Putamen (tissue), 1 donor: ENCODE measurements around the gene CEP85.
A peak's percentile ranks its signal among the peaks of the same experiment; 100 is the strongest.
"Not testable (repeated sequence)": the region's sequence is repeated elsewhere in the genome, so short reads cannot be mapped to it uniquely, and the experiment has no call there.

Experiments used
- DNase-seq: peaks from one replicate; pipeline ENCODE4 v3.0.0-alpha.2; 2016; ENCODE audit warnings: low spot score

Gene CEP85

DNA sequence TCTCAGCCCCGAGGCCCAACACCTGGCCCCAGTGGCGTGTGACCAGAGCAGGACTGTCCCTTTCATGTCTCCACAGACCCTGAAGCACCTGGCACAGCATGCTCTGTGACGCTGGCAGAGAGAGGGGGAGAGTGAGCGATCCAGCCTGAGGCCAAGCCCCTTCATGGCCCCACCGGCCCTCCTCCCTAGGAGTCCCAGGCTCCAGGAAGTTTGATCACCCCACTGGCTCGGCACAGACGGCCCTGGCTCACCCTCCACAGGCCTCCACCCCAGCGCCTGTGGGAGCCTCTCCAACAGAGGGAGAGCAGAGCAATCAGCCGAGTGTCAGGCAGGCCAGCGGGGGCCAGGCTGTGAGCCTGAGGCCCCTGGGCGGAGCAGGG lies 56.9 kb downstream of the CEP85 start:
- no peak for DNase-seq

DNA sequence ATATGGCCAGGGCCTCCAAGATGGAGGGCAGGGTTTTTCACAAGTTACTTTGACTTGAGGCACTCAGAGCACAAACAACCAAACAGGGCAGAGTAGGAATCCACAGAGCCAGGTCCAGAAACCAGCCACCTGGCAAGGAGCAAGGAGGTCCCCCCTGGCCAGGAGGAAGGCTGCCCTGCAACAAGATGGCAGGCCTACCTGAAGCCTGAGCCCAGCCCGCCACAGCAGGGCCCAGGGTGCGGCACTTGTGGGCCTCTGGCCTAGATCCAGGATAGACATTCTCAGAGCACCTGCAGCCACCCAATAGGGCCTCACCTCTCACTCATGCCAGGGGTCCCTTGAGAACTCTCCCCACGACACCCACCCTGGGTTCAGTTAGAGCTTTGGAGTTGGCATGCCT lies 57.4 kb downstream of the CEP85 start:
- no peak for DNase-seq

DNA sequence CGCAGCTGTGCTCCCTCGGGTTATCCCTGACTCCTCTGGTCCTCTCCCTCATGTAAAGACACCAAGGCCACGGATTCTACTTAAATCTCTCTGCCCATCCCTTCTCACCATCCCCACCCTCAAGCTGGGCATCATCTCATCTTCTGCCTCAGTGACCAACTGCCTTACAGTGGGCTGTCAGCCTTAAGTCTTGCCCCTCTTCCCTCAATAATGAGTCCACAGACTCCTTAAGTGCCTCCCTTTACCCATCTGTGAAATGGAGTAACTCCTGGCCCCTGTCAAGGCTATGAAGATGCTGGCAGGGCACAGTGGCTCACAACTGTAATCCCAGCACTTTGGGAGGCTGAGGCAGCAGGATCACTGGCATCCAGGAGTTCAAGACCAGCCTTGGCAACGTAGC lies 57.9 kb downstream of the CEP85 start:
- DNase-seq = no peak

DNA sequence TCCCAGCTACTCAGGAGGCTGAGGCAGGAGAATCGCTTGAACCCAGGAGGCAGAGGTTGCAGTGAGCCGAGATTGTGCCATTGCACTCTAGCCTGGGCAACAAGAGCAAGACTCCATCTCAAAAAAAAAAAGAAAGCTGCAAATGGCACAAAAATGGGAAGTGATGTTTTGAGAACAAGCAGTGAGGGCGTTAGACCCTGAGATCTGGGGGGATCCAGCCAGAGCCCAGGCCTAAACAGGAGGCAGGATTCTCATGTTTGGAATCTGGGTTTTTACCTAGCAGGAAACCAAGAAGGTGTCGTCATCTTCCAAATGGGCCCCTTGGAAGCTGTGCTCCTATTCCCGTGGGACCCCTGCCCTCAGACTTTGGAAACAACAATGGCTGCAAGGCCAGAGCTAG lies 58.7 kb downstream of the CEP85 start:
- DNase-seq = not testable (repeated sequence)

DNA sequence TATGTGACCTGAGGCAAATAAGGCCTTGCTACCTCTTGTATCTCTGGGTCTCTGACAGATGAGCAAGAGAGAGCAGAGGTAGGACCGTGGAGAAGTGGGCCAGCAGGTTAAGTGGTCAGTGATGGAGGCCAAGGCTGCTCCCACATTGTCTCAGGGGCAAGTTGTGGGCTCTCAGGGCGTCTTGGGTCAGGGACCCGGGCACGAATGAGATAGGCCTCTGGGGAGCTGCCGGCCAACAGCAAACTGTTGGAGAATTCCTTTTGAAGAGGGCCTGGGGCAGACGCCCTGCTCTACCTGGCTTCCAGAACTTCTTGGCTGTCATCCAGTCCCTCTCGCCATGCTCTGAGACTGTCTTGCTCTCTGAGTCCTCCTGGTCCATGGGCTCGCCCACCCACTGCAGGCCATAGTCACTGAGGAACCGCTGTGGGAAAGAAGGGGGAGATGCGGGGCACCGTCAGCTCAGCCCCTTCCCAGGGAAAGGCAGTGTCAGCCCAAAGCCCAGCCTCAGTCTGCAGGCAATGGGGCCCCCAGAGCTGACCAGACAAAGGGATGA lies 60.0 kb downstream of the CEP85 start:
- DNase-seq = no peak

DNA sequence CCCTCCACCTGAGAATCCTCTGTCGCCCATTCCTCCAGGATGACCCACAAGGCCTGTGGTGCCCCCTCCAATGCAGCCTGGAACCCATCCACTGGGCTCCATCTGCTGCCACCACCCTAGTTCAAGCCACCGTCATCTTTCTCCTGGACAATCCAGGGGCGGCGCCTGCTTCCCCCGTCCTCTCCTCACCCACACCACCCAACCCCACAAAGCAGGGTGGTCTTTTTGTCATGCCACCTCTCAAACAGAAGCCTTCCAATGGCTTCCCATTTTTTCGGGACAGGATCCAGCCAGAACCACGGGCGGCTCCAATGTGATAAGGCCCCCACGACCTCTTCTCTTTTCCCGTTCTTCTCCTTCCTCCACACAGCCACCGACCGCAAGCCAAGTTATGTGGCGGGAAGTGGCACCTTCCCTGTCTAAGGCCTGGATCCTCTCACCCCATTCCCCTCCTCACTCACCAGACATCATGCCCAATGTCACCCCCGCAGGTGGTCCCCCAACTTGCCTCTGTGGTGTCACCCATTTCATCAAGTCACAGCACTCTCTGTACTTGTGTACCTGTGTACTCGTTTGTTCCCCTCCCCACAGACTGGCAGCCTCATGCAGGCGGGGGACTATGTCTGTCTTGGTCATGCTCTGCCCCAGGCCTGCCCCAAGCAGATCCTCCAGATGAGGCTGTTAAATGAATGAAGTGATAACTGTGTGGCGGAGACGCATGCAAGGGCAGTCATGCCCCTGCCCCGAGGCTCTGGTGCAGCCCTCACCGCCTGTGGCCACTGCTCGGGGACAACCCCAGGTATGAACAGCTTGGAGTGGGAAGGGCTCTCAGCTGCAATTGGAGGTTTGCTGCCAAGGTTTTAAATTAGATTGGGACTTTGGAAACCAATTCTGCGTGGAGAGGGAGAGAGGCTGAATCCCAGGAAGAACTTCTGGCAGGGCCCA lies 61.5 kb downstream of the CEP85 start:
- DNase-seq = no peak

DNA sequence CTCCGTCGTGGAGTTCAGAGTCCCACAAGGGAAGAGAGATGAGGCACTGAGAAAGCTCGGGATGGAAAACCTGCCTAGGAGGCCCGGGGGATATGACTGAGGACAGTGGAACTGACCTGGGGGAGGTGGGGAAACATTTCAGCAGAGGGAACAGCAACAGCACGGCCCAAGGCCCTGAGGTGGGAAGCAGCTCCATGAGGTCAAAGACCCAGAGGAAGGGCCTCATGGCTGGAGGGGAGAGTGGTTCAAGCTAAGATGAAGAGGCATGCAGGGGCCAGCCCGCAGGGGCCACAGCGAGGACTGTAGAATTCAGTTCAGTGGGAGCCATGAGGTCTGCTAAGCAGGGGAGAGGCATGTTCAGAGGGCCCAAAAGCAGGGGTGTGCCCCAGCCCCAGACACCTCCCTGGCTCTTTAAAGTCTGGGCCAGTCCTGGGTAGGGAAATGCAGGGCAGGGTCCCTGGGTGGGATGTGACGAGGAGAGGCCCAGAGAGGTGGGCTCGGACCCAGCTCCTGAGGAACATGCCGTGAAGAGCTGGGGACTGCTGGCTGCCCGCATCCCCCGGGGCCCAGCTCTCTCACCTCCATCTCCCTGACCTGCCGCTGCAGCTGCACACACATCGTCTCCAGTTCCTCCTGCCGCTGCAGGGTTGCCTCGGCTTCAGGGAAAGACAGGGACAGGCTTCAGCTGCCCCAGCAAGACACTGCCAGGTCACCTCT lies 62.5 kb downstream of the CEP85 start:
- no peak for DNase-seq

DNA sequence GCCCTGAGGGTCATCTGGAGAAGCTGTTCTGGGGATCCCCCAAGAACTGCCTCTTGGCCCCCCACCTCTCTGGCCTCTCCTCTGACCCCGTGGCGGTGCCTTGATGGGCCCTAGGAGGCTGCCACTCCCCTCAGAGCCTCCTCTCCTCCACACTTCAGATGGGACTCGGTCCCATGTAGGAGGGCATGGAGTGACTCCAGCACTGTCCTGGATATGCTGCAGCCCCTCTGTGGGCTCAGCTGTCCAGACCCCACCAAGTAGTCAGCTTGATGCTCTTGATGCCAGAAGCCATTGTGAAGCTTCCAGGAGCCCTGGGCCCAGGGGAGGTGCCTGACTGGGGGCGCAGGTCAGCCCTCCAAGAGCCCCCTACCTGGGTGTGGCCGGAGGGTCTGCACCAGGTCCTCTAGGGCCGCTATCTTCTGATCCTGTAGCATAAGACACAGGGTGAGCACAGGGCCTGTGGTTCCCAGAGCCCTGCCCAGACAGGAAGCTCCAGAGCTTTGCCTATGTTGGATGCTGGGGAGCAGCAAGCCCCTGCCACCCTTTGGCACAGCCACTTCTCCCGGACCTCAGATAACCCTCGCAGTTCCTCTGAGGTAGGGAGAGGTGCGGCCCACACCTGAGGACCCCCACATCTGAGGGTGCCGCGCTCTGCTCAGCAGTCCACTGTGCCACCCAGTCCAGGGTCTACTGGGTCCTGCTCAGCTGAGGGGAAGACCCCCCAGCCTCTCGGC lies 63.2 kb downstream of the CEP85 start:
- no peak for DNase-seq

DNA sequence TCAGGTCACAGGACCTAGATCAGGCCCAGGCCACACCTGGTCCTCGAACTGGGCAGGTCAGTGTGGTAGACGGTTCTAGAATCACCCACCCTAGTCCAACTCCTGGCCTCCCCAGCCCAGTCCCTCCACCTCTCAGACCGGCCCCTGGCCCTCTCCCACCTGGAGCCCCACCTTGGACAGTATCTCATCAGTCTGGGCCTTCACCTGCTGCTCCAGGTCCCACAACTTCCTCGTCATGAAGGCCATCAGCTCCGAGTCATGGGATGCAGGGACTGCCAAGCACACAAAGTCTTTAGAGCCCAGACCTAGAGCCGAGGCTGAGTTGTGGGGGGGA lies 63.8 kb downstream of the CEP85 start:
- DNase-seq = no peak

DNA sequence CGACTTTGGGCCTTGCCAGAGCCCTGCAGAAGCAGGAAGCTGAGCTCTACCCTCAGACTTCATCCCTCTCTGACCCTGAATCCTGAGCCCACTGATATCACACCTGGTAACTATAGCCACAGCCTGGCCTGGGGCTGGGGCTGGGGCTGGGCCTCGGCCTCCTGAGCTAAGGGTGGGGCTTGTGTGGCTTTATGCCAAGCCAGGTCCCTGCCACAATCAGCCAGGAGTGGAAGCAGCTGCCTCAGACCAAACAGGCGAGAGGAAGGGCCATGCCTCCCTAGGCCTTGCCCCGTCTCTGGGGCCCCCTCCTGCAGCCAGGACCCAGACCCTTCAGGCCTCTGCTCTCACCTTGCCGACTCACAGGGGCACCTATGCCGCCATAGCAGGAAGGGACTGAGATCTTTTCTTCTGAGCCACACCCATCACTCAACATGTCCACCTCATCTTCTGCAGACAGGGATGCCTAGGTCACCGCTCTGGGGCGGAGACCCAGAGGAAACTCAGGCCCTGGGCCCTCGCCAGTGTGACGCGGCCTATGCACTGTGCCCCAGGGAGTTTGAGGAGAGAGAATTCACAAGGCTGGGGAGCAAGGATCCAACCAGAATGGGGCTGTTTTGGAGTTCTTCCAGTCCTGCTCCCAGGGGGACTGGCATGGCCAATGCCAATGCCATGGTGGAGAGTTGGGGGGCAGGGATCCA lies 66.7 kb downstream of the CEP85 start:
- DNase-seq = no peak

DNA sequence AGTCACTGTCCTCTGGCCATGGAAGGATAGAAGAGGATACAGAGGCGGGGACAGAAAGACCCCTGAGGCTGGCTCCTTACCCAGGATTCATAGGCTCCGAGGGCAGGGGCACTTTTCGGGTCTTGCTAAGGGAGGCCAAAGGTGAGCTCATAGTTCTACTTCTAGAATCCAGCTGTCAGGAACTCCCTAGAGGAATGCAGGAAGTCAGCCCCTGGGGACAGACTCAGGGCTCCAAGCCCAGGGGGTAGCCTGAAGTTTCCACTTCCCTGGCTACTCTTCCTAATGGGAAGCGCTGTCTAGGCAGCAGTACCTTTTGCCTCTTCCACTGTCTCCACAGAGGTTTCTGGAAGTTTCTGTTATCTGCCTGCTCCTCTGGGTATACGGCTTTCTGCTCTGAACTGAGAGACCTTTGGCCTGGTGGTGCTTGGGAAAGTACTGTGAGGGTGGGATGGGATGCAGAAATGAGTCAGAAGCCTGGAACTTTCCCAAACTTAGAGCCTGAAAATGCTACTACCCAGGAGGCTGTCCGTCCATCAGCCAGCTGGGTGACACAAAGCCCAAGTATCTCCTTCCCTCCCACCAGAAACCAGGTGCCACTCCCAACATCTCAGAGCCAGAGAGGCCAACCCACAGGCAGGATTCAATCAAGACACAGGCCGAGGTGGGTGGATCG lies 68.9 kb downstream of the CEP85 start:
- DNase-seq = no peak

DNA sequence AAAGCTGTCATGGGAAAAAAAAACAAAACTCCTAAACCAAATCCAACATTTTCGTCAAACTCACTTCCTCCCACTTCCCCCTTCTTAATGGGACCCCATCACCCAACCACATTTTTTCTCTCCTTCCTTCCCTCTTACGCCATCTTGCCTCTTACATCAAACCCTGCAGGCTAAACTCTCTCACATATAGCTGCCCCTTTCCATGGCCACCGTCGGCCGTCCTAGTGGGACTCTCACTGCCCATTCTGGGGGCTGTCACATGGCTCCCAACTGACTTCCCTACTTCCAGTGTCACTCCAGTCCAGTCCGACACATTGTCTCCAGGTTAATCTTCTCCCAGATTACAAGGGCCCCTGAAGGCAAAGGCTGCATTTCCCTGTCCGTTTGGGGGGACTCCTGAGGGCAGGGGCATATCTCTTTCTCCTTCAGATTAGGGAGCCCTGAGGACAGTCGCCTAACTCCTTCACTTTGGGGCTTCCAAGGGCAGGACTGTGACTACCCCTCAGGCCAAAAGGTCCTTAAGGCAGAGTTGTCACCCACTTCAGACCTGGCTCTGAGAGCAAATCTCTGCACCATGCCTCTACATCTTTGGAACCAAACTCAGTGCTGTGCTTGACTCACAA lies 71.8 kb downstream of the CEP85 start:
- no peak for DNase-seq

DNA sequence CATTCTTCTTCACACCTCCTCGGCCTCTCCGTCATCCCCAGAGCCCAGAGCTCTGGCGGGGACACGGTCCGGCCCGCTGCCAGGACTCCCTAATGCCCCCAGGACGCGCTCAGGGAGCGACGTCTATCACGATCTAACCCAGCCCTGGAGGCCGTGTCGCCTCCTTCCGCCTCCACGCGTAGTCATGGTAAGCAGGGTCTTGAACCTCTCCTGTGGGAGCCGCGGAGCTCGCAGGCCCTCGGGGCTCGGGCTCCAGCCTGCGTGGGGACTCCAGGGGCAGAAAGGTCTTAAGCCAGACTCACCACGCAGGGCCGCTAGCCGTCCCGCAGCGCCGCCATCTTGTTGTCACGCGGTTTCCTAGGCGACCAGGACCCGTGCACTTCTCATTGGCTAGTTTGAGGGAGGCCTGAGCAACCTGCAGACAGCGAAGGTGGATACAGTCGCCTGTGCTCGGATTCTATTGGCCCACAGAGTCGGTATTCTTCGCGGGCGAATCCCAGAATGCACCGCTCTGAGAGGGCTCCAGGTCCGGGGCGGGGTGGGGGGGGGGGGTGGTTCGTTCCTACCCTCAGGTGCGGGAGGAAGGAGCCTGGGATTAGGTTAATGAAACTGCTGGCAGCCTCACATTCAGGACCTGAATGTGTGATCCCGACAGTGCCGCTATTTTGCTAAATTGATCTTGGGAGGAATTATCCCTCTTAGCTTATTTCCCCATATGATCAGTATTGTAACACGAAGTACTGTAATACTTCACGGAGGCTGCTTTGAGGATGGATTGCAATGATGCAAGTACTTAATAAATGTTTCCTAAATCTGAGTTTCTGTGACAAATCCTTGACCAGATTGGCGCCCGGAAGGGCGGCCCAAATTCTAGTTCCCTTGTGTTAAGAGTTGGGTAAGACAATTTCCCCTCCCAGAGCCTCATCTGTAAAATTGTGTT lies 72.6 kb downstream of the CEP85 start, which contains the start of gene UBXN11:
UBXN11 (minus strand) TSS at position 347 of the 940 bp plus-strand sequence. CDS start 3,753 bp downstream, outside the sequence.
- peak; percentile 87 for DNase-seq

DNA sequence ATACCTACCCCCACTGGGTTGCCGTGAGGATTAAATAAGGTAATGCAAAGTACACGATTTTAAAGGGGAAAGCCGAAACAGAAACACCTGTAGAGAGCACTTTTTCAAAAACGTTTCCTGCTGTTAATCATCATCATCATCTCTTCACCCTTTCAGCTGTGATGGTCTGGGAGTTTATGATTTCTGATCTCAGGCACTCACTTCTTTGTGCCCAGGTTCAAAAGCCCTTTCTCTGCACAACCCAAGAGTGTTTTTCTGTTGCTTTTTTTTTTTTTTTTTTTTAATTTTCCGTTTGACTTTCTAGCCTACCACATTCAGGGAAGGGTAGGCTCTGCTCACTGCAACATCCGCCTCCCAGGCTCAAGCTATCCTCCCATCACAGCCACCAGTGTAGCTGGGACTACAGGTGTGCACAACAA lies 73.4 kb downstream of the CEP85 start:
- DNase-seq = no peak

DNA sequence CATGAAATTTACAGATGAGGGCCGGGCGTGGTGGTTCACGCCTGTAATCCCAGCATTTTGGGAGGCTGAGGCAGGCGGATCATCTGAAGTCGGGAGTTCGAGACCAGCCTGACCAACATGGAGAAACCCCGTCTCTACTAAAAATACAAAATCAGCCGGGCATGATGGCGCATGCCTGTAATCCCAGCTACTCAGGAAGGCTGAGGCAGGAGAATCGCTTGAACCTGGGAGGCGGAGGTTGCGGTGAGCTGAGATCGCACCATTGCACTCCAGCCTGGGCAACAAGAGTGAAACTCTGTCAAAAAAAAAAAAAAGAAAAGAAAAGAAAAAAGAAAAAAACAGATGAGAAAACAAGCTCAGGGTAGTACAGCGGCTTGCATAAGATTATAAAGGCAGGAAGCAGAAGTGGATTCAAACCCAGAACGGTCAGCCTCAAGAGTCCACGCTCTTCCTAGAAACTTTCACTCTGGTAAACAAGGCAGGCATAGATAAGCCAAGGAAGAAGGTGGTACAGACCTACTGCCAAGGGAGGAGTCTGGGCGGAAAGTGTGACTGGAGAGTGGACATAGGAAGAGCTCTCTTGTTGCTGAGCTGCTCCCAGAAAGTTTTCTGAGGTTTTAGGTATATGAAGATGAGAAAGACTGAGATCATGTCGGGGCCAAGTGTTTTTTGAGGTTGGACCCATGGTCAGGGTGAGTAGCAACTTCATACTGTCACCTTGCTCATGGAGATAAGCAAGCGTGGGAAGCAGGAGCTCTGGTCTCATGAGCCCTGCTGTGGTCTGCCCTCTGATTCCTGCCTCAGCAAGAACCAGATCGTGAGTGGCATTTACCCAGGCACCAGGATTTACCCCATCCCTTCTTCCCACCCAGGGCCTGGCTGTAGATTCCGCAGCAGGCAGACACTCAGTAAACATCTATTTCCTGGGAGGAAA lies 74.2 kb downstream of the CEP85 start:
- not testable (repeated sequence) for DNase-seq

DNA sequence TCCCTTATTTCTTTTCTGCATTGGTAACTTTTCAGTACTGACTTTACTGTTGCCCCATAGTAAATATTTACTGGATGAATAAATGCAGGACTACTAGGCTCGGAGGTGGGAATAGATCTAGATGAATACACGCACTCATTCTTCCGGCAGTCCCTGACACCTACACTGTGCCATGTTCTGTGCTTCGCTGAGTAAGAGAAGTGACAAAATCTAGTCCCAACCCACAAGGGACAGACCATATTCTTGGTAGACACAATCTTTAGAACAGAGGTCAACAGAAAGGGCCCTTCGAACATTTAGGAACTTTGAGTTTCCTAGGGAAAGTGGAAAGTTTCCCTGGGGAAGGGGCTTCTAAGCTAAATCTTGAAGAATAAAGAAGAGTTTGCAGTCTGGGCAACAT lies 80.5 kb downstream of the CEP85 start:
- no peak for DNase-seq

DNA sequence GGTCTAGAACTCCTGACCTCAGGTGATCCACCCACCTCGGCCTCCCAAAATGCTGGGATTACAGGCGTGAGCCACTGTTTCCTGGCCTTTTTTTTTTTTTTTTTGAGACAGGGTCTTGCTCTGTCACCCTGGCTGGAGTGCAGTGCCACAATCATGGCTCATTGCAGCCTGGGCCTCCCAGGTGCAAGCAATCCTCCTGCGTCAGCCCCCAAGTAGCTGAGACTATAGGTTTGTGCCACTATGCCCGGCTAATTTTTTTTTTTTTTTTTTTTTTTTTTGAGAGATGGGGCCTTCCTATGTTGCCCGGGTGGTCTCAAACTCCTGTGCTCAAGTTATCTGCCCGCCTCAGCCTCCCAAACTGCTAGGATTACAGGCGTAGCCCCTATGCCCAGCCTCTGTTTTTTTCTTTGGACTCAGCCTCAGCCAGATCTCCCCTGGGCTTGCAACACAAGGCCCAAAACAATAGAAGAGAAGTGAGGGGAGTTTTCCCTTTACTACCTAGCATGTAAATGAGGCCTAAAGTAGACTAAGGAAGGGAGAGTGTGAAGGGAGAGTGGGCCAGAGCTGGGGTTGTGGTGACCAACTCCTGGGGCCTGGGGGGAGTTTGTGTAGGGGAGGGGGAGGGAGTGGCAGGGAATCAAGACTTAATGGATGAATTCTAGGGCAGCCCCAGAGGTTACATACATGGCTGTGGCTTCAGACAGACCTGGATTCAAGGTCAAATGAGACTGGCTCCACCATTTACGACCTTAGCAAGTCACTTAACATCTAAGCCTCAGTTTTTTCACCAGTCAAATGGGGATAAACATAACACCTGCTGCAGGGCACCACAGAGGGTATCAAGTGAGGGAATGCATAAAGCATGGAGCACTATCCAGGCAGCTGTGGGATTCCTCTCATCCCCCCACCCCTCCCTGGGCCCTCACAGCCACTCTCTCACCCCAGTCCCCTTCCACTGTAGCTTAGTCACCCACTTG lies 82.2 kb downstream of the CEP85 start:
- DNase-seq = no peak
